Measurements from ENCODE around the gene BARX1. TPM values are rescaled to one million over a fixed set of nuclear protein-coding genes. Genes with fewer than 3 reads are reported as not detected.
"Not testable (repeated sequence)": the region's sequence is repeated elsewhere in the genome, so short reads cannot be mapped to it uniquely, and the experiment has no call there.

The BARX1 gene, protein sequence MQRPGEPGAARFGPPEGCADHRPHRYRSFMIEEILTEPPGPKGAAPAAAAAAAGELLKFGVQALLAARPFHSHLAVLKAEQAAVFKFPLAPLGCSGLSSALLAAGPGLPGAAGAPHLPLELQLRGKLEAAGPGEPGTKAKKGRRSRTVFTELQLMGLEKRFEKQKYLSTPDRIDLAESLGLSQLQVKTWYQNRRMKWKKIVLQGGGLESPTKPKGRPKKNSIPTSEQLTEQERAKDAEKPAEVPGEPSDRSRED
- 0.20 TPM in 1 of 2 replicates, not detected in the other for total RNA-seq

DNA sequence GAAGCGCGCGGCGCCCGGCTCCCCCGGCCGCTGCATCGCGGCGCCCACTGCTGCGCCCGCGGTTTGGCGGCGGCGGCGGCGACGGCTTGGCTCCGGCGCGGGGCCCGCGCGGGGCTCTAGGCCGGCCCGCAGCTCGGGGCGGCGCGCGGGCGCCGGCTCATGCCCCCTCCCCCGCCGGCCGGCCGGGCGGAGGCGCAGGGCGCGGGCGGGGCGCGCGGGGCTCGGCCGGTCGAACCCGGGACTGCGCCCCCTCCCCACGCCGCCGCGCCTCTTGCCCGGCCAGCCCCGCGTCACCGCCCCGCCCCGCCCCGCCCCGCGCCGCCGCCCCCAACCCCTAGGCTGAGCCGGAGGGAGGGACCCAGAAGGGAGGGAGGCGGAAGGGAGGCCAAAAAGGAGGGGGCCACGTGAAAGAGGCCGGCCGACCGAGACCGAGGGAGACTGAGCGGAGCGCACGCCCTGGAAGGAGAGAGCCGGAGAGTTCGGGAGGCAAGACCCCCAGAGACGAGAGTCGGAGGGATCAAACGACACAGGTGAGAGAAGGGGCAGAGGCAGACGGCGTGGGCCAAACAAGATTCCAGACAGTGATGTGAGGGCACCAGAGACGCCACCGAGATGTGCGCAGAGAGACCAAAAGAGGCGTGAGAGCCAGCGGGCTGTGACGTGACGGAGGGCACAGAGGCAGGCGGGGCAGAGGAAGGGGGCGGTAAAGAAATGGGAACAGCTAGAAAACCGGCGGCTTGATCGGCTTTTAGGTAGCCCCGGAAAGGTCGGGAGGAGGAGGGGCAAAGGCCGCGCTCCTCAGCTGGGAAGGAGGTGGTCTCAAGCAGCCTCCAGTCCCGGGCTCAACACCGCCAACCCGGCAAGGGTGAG lies at the start of gene BARX1:
BARX1 (minus strand) TSS at position 245 of the 870 bp plus-strand sequence; CDS start at position 36, 209 bp downstream.
- intact Hi-C loops (cut with micrococcal nuclease), result no loop called here

DNA sequence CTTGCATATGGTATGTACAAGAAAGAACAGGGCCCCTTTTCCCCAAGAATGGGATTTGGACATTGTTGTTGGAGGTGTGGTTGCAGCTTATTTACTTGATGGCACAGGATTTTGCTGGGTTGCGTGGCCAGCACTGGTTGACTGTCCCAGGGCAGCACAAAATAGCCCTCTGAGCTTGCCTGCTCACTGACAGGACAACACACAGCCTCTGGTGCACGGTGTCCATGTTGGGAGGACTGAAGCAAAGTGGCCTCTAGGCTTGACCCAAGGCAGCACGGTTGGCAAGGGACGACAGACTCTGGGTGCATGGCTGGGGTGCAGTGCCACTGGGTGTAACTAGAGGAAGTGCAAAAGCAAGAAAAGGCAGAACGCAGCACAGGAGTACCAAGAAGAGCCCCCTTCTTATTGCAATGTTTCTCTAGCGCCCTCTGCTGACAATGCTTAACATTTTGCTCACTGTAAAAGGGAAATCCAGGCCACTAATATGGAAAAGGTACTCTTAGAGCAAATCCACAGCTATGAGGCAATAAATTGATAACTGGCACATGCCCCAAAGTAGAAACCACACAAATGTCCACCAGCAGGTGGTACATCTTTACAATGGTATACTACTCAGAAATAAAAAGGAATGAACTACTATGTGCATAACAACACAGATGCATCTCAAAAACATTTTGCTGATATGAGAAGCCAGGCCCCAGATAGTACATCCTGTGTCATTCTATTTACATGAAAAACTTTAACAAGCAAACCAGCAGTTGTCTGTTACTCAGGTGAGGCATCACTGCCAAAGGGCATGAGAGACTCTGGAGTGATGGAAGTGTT lies 47.4 kb upstream of the BARX1 start:
- intact Hi-C loops (cut with micrococcal nuclease), result no loop called here

DNA sequence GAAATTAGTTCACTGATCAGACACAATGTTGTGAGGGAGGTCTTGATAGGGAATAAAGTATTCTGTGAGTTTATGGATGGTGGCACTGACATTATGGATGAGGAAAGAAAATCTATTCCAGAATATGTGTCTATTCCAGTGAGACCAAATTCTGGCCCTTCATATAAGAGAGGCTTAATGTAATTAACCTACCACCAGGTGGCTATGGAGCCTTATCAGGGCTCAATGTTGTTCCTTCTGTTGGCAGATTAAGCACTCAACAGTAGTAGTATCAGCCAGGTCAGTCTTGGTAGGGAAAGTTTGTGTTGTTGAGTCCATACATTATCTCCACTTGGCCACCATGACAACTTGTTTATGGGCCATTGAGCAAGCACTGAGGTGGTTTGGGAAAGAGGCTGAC lies 41.7 kb upstream of the BARX1 start:
- intact Hi-C loops (cut with micrococcal nuclease), result no loop called here

DNA sequence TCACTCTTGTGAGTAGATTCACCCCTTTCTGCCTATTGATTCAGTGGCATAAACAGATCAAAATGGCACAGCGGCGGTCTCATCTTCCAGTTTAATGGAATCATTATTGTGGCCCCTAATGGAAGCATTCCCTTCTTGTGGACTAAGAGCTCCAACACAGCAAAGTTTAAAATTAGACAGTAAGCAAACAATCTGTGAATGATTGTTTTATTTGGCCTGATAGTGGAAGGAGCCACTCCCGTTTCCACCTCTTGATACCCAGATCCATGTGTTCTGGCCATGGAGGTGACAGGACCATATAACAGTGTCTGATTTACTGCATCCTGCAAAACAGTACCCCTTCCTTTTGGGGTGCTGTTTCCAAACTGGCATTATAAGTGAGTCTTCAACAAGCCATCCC lies 41.2 kb upstream of the BARX1 start:
- intact Hi-C loops (cut with micrococcal nuclease), result no loop called here

DNA sequence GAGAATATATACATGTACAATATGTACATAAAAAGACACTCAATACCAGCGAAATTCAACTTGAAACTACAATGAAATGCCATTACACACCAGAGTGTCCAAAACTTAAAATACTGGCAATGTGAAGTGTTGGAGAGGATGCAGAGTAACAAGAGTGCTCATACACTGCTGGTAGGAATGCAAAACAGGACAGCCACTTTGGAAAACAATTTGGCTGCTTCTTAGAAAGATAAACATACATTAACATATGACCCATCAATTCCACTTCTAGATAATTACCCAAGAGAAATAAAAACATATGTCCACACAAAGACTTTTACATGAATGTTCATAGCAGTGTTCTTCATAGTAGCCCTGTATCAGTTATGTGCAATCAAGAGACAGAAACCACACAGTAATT lies 39.4 kb upstream of the BARX1 start:
- intact Hi-C loops (cut with micrococcal nuclease), result no loop called here

DNA sequence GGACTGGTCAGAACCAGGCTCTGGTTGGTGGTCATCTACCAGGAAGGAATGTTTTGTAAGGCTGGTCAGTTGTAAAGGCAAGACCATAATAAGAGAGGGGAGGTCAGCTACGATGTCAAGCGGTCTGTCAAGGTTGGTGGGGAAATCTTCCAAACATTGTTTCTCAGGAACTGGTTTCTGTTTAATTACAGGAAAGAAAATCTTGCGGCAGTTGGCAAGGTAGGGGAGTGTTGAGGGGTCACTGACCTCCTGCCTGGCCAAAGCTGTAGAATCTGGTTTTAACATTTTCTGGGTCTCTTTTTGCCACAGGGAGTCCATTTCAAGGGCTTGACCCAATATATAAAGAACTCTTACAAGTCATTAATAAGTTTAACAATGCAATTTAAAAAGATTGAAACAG lies 39.0 kb upstream of the BARX1 start:
- intact Hi-C loops (cut with micrococcal nuclease), result no loop called here

DNA sequence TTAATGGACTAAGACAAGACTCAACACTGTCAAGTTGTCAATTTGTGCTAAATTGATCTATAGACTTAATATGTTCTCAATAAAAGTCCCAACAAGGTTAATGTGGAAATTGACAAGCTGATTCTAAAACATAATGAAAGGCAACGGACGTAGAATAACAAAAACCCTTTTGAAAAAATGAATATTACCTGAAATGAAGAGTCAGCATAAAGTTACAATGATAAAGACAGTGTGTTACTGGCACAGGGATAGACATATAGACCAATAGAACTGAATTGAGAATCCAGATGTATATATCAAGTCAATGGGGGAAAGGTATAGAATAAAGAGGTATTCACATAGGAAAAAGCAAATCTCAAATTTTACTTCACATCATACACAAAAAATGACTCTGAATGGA lies 37.7 kb upstream of the BARX1 start:
- intact Hi-C loops (cut with micrococcal nuclease), result no loop called here

DNA sequence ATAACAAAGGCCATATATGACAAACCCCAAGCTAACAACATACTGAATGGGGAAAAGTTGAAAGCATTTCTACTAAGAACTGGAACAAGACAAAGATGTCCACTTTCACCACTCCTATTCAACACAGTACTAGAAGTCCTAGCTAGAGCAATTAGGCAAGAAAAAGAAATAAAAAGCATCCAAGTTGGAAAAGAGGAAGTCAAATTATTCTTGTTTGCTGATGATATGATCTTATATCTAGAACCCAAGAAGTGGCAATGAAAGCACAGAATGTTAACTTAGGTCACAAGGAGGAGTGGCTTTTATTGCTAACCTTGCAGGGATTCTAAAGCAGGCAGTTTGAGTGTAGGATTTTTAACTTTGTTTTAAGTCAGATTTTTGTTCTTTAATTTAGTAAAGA lies 35.3 kb upstream of the BARX1 start:
- intact Hi-C loops (cut with micrococcal nuclease), result no loop called here

DNA sequence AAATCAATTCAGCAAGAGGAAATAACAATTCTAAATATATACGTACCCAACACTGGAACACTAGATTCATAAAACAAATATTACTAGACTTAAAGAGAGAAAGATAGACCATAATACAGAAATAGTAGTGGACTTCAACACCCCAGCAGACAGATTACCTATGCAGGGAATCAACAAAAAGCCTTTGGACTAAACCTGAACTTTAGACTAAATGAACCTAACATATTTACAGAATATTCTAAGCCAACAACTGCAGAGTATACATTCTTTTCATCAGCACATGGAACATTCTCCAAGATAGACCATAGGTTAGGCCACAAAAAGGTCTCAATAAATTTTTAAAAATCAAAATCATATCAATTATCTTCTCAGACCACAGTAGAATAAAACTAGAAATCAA lies 32.9 kb upstream of the BARX1 start:
- intact Hi-C loops (cut with micrococcal nuclease), result no loop called here

DNA sequence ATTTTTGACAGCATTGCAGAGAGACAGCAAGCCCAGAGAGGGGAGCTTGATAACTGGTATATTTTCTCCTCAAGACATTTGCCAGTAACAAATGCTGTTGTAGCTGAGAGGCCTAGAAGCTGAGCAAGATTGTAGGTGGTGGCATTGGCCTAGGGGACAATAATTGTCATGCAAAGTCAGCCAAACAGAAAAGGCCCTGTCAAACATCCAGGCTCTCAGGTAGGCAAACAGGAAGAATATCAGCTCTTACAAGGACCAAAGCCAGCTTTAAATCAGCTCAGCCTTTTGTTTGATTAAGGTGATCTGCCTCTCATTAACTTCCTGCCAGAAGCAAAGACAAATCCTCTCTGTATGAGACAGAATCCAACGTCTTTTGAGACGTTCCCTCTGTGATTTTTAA lies 29.7 kb upstream of the BARX1 start:
- intact Hi-C loops (cut with micrococcal nuclease), result no loop called here

DNA sequence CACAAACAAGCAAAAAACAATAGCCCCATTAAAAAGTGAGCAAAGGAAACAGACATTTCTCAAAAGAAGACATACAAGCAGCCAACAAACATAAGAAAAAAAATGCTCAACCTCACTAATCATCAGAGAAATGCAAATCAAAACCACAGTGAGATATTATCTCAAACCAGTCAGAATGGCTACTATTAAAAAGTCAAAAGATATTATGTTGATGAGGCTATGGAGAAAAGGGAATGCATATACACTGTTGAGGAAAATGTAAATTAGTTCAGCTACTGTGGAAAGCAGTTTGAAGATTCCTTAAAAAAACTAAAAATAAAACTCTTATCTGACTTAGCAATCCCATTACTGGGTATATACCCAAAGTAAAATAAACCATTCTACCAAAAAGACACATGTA lies 28.7 kb upstream of the BARX1 start:
- intact Hi-C loops (cut with micrococcal nuclease), result no loop called here

DNA sequence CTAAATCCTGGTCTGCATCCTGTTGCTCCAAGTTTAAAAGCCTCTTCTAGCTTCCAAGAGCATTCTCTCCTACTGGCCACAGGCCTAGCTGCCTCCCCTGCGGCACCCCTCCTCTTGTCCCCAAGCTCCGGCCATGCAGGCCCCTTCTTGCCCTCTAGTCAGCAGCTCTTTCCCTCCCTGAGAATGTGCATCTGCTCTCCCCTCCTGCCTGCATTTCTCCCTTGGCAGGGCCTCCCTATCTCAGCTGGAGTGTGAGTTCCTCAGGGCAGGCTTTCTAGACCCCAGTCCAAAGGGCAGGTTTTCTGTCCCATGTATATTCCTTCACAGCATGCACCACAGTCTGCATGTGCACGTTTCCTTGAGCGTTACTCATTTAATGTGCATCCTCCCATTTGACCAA lies 24.6 kb upstream of the BARX1 start:
- intact Hi-C loops (cut with micrococcal nuclease), result no loop called here

DNA sequence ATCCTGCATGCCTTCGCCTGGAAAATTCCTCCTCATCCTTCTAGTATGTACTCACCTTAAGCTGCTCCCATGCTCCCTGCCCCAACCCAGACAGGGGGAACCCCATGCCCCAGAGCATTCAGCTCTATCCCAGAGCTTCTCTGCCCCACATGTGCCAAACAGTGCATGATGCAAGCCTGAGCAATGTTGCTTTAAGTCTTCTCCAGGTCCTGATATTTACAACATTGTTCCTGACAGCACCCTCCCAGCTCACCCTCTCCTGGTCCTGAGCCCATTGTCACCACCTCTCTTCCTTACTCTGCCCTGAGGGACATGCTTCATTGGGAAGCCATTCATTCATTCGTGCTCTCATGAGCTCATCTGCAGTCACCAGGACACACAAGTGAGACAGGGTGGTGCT lies 23.4 kb upstream of the BARX1 start:
- intact Hi-C loops (cut with micrococcal nuclease), result no loop called here

DNA sequence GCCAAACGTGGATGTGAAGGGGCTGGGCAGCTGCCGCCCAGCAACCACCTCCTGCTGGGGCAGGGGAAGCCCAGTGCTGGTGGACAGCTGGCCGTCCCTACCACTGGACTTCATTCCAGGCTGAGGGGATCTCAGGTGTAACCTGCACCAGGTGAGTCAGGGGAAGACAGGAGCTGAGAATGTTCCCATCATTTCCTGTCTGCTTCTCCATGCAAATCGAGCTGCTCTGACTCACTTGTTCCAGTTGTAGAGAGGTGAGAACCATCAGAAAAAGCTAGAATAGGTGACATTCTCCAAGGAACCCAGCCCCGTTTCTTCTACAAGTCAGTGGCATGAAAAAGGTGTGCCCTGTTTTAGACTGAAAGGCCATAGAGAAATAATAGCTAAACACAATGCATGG lies 21.8 kb upstream of the BARX1 start:
- intact Hi-C loops (cut with micrococcal nuclease), result no loop called here

DNA sequence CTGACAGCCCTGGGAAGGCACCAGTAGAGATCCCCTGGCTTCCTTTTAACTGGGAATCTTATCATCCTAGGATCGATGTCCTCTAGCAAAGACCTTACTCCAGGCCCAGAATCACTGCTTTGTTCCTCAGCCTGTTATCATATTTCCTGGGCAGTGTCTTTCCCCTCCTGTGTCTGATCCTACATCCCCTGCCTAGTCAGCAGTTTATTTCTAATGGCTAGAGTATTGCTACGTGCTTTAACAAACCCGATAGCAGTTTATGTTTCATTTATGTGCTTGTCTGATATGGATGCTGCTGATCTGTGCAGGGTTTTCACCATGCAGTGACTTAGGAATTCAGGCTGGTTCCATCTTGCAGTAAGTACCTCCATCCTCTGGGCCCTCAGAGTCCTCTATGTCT lies 20.9 kb upstream of the BARX1 start:
- intact Hi-C loops (cut with micrococcal nuclease), result no loop called here

DNA sequence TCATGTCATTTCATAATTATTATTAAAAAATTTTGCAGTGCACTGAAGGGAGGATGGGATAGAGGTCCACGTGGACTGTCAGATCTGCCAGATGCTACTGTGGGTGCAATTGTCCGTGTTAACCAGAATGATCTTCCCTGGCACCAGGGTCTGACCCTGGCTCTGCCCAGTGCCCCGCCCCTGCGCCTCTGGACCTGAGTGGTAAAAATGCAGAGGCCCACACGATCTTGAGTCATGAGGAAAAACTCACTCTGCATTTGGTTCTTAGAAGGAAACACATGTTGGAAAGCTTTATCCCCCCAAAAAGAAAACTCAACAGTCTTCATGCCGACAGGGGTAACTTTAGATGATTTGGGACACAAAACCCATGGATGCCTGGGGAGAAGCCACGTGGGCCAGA lies 20.1 kb upstream of the BARX1 start:
- intact Hi-C loops (cut with micrococcal nuclease), result no loop called here

DNA sequence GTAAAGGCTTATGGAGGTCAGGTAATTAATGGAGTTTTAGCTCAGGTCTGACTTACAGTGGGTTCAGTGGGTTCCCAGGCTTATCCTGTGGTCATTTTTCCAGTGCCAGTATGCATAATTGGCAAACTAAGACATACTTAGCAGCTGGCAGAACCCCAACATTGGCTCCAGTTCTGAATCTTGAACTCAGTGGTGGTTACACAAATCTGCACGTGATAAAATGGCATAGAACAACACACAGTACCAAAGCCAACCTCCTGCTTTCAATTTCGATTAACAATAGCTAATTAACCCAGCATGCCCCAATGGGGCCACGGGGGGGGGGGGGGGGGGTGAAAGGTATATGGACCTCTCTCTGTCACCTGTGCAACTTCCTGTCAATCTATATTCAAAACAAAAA lies 19.0 kb upstream of the BARX1 start:
- intact Hi-C loops (cut with micrococcal nuclease), result no loop called here

DNA sequence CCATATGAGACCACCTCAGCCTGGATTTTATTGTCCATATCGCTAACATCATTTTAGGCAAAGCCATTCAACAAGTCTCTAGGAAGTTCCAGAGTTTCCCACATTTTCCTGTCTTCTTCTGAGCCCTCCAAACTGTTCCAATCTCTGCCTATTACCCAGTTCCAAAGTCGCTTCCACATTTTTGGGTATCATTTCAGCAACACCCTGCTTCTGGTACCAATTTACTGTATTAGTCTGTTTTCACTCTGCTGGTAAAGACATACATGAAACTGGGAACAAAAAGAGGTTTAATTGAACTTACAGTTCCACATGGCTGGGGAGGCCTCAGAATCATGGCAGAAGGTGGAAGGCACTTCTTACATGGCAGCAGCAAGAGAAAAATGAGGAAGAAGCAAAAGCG lies 17.5 kb upstream of the BARX1 start:
- intact Hi-C loops (cut with micrococcal nuclease), result not testable (repeated sequence)

DNA sequence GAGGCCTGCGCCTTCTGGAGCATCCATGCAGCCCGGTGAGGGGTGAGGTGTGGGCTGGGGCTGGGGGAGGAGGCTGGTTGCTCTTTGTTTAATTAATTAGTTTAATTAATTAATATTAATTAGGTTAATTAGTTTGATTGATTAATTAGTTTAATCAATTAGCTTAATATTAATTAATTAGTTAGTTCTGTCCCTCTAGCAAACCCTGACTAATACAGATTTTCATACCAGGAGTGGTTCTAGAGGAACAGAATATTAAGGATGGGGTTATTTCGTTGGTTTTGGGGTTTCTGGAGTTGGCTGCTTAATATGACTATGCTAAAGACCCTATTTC lies 14.1 kb upstream of the BARX1 start:
- intact Hi-C loops (cut with micrococcal nuclease), result loop anchor here (10.0 kb wide), 1 partner anchor 804 kb away; no protein-coding TSS in a partner anchor

DNA sequence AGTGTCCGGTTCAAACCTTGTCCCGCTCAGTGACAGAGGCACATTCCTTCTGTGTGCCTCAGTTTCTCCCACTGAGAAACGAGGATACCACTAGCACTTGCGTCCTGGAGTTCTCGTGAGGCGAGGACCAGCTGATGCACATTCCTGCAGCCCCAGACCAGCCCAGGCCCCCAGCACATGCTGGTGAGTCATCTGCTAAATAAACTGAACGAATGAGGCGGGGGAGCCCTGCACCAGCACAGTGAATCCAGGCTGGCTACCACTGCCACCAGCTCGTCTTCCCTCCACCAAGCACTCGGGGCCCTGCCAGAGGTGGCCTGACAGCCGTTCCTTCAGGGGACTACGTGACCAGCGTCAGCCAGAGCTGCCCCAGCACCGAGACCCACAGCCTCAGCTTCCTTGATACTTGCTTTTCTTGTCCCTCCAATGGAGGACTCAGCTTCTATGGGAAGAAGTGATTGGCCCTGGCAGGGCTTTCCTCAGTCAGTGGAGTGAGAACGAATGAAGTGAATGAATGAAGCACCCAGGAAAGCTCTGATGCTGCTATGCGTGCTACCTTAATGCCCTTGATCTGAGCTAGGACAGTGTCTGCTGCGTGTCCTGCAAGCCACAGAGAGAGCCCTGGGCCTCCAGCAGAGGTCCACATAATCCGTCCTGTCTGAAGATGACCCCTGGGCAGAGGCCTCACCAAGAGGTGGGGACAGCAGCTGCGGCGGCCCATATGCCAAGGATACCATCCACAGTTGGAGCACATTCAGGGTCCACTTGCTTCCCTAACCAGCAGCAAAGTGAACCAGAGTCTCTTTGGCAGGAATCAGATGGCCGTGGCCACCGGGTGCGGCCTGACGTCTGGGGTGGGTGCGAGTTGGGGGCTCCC lies 13.5 kb upstream of the BARX1 start:
- intact Hi-C loops (cut with micrococcal nuclease), result loop anchor here (10.0 kb wide), 1 partner anchor 804 kb away; no protein-coding TSS in a partner anchor

Measured in T-helper 2 cell treated with Interferon-gamma antibody and Interleukin-4, amounts not matched to agents 100 ng/mL and 5 ng/mL, for 36 hours (primary cell).